LNCaP clone FGC (cell line): Measurements from ENCODE around the gene HBP1.

Source experiments
- DNase-seq: peaks from one replicate; pipeline ENCODE4 v3.0.0-alpha.2; 2011; ENCODE audit warnings: low read depth
- H3K4me3 ChIP-seq: 2 replicates; pipeline ENCODE4 v1.5.1; 2011; ENCODE audit warnings: mild to moderate bottlenecking, low read depth, low read length, control low read depth
- TF ChIP-seq, protein P1 (sequence below): IDR thresholded peaks from 2 replicates; pipeline ENCODE4 v1.5.1; 2012; ENCODE audit warnings: mild to moderate bottlenecking; ENCODE audit not compliant: control insufficient read depth, insufficient read depth; ENCODE audit errors: extremely low read depth

The HBP1 gene

DNA sequence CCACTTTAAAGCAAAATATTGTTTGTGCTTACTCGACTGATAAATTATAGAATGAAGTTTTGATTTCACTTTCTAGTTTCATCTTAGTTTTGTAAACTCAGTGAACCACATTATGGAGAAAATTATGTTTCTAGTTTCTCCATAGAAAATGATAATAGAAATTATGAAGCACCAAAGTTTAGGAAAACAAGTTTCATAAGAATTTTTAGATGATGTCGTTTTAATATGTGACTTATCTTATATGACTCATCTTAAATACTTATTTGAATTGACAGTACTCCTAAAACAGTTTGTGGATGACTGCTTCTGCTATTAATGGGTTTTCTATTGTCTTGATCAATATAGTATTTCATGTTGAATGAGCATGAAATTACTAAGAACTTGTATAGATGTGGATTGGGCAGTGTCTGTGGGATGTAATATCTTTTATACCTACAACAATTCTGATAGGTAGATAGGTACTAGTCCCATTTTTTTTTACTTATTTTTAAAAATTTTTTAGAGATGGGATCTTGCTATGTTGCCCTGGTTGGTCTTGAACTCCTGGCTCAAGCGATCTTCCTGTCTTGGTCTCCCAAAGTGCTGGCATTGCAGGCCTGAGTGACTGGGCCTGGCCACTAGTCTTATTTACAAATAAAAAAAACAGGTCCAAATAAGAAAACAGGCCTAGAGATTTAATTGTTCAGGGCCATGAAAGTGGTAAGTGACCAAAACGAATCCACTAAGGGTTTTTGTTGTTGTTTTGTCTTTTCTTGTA lies 3.7 kb downstream of the HBP1 start:
- TF ChIP-seq, protein P1, sequence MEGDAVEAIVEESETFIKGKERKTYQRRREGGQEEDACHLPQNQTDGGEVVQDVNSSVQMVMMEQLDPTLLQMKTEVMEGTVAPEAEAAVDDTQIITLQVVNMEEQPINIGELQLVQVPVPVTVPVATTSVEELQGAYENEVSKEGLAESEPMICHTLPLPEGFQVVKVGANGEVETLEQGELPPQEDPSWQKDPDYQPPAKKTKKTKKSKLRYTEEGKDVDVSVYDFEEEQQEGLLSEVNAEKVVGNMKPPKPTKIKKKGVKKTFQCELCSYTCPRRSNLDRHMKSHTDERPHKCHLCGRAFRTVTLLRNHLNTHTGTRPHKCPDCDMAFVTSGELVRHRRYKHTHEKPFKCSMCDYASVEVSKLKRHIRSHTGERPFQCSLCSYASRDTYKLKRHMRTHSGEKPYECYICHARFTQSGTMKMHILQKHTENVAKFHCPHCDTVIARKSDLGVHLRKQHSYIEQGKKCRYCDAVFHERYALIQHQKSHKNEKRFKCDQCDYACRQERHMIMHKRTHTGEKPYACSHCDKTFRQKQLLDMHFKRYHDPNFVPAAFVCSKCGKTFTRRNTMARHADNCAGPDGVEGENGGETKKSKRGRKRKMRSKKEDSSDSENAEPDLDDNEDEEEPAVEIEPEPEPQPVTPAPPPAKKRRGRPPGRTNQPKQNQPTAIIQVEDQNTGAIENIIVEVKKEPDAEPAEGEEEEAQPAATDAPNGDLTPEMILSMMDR: no peak
- no peak overlapping the region for H3K4me3 ChIP-seq
- DNase-seq: no peak

DNA sequence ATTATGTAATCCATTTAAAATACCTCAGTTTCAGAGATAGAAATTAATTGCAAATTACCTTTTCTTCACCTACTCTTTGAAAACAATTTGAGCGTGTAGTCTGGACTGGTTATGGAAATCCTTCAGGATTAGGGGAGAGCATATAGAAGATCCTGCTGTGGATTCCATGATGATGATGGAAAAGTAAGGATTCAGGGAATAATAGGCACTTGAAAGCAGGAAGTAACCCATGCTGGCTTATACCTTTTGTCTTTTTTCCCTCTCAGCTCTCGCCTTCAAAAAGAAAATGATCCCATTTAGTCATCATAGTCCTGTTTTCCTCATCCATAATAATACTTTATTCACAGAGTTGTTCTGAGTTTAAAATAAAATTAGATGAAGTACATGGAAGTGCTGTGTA lies 4.4 kb downstream of the HBP1 start:
- no peak for DNase-seq
- TF ChIP-seq, protein P1: no peak

DNA sequence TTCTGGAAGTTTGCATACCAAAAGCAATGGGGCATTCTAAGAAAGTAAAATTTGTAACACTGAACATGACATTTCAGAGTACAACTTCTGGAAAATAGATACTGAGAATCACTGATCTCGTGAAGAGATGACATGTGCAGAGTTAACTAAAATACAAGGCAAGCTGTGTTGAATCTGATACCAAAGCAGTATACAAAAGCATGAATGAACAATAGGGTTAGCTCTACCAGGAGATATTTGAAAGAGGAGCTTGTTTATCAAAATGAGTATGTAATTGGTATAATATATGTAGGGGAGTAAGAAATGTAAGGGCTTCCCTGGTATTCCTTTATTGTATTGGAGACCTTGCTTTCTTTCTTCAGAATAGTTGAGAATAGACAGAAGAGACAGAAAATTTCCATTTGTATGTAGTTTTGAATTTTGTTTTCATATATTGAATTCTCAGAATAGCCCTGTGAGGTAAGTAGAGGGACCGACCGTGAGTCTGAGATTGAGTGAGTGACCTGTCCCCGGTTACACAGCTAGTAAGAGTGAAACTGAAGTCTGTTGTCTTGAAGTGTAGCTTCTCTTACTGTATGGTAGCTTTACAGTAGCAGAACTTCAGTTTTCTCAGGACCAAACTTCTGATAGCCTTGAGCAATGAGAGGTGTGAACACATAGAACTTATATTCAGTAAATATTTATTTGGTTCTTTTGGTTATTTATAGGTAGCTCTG lies 5.0 kb downstream of the HBP1 start:
- TF ChIP-seq, protein P1: no peak
- DNase-seq: no peak
- no peak overlapping the region for H3K4me3 ChIP-seq

More for the DNA sequence above, 4.4 kb downstream of the HBP1 start:
- no peak overlapping the region for H3K4me3 ChIP-seq

DNA sequence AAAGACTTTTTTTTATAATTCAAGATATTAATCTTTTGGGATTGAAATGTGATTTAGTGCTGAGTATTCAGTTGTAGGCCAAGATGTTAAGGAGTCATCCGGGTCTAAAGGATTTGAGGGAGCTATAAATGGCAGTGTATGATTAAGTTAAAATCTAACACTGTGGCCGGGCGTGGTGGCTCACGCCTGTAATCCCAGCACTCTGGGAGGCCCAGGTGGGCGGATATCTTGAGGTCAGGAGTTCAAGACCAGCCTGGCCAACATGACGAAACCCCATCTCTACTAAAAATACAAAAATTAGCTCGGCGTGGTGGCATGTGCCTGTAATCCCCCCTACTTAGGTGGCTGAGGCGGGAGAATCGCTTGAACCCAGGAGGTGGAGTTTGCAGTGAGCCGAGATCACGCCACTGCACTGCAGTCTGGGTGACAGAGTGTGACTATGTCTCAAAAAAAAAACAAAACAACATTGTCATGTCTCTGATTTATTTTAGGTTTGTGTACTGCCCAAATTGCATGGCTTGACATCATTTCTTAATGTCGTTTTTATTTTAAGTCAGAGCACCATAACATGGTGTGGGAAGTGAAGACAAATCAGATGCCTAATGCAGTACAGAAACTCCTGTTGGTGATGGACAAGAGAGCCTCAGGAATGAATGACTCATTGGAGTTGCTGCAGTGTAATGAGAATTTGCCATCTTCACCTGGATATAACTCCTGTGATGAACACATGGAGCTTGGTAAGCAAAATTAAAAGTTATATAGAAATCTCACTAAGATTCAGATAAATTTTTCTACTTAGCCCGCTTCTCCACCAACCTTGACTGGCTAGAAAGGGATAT lies 10.7 kb downstream of the HBP1 start:
- no peak for DNase-seq
- no peak overlapping the region for H3K4me3 ChIP-seq
- TF ChIP-seq, protein P1: no peak

DNA sequence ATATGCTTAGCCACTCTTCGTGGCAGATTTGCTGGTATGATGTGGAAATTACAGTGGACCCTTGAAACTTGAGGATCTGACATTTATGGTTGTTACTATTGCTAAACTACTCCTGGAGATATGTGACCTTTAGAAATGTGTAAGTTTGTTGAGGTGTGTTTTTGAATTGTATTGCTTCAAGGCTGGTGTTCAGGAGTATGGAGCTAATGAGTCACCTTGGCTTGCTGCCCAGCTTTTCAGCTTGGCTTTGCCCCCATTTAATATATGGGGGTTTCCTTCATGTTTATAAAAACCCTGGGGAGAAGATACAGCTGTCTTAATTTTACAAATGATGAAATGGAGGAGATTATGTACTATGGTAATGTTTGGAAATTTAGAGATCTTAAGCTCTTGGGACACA lies 11.6 kb downstream of the HBP1 start:
- no peak overlapping the region for H3K4me3 ChIP-seq
- no peak for DNase-seq
- TF ChIP-seq, protein P1: no peak

DNA sequence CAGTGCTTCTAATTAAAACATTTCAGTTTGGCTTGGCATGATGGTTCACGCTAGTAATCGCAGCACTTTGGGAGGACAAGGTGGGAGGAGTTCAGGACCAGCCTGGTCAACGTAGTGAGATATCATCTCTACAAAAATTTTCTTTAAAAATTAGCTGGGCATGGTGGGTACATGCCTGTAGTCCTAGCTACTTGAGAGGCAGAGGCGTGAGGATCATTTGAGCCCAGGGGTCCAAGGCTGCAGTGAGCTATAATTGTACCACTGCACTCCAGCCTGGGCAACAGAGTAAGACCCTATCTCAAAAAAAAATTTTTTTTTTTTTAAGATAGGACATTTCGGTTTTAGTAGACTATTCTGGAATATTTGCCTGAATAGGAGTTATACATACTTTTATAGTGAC lies 12.4 kb downstream of the HBP1 start:
- TF ChIP-seq, protein P1: no peak
- no peak overlapping the region for H3K4me3 ChIP-seq

More for the DNA sequence above, 12.4 kb downstream of the HBP1 start:
- DNase-seq: no peak
